IMR-90 (cell line): ENCODE results near the gene PROB1. TPM values are rescaled to one million over a fixed set of nuclear protein-coding genes. Genes with fewer than 3 reads are reported as not detected.

Source experiments
- CTCF ChIP-seq: conservative IDR thresholded peaks from 2 replicates; pipeline ENCODE4 v1.5.1; 2012; ENCODE audit warnings: mild to moderate bottlenecking, low read depth, low read length, improper control_type of control experiment
- RAD21 ChIP-seq: IDR thresholded peaks from 2 replicates; pipeline ENCODE4 v1.6.1; 2012; ENCODE audit warnings: low read length, improper control_type of control experiment
- polyA plus RNA-seq, 3 experiments: library from polyadenylated mRNA; depleted of rRNA; stranded (reverse); fragments of >200 nt; gene quantifications; 2 replicates each; pipeline ENCODE4 v1.2.3, GENCODE V29; 2012; ENCODE audit warnings: low replicate concordance in 1 of 3
- total RNA-seq: library from RNA; depleted of rRNA; stranded (reverse); fragments of >200 nt; gene quantifications from 2 replicates; pipeline ENCODE4 v1.2.3, GENCODE V29; 2012

PROB1 gene
- total and polyA plus RNA-seq, 2 of the 4 experiments (the other 2 are of a cell fraction) = under 0.01 to 0.38 TPM

- no peak for TF ChIP-seq CTCF
- TF ChIP-seq RAD21 = no peak
Measured at GRCh38 chr5:139385061-139386049, 9.5 kb downstream of the PROB1 start (continued).
